Keratinocyte (primary cell): ENCODE results near the gene MSRB1. TPM values are rescaled to one million over a fixed set of nuclear protein-coding genes. Genes with fewer than 3 reads are reported as not detected.

Experiments used
- DNase-seq: peaks from one replicate; pipeline ENCODE4 v3.0.0-alpha.2; 2011; ENCODE audit warnings: low read depth, missing footprints, low spot score
- FAIRE-seq: peaks from 2 replicates; lab custom pipeline; 2011; peaks lifted over from hg19 to GRCh38; lab: Jason Lieb, UNC
- H2AFZ ChIP-seq: 2 replicates; pipeline ENCODE4 v1.6.0; 2012; ENCODE audit warnings: low read length, control low read depth, inconsistent platforms; ENCODE audit not compliant: control insufficient read depth
- H3K27ac ChIP-seq: 2 replicates; pipeline ENCODE4 v1.5.1; 2011; ENCODE audit warnings: low read length; ENCODE audit not compliant: control insufficient read depth, insufficient read depth
- H3K27me3 ChIP-seq: 3 replicates; pipeline ENCODE4 v1.6.0; 2011; ENCODE audit warnings: low read length; ENCODE audit not compliant: control insufficient read depth, insufficient read depth; ENCODE audit errors: extremely low read depth
- H3K36me3 ChIP-seq, 2 experiments: 2 replicates in 1 of 2; 3 replicates in 1 of 2; pipeline ENCODE4 v1.5.1; 2011; ENCODE audit warnings: low read length in 2 of 2, mild to moderate bottlenecking in 1 of 2; ENCODE audit not compliant: control insufficient read depth in 2 of 2, insufficient read depth in 2 of 2; ENCODE audit errors: extremely low read depth in 1 of 2
- H3K4me1 ChIP-seq: 3 replicates; pipeline ENCODE4 v1.5.1; 2011; ENCODE audit warnings: low read length; ENCODE audit not compliant: control insufficient read depth, insufficient read depth; ENCODE audit errors: extremely low read depth
- H3K4me2 ChIP-seq: 3 replicates; pipeline ENCODE4 v1.6.0; 2011; ENCODE audit warnings: low read depth, low read length; ENCODE audit not compliant: control insufficient read depth, insufficient read depth; ENCODE audit errors: extremely low read depth
- H3K4me3 ChIP-seq, 3 experiments: fragments of 200-600 bp in 1 of 3; sonication (generic) in 1 of 3; 2 replicates in 2 of 3; 3 replicates in 1 of 3; pipeline ENCODE4 v1.5.1; 2011 to 2016; ENCODE audit warnings: low read length in 3 of 3, mild to moderate bottlenecking in 3 of 3, control low read depth in 2 of 3, inconsistent platforms in 1 of 3, low read depth in 1 of 3, mixed read lengths in 1 of 3, mixed run types in 1 of 3, moderate library complexity in 1 of 3; ENCODE audit not compliant: control insufficient read depth in 2 of 3, insufficient read depth in 2 of 3; ENCODE audit errors: extremely low read depth in 1 of 3
- H3K79me2 ChIP-seq: 2 replicates; pipeline ENCODE4 v1.6.0; 2012; ENCODE audit warnings: low read length; ENCODE audit not compliant: control insufficient read depth, insufficient read depth
- H3K9ac ChIP-seq: 3 replicates; pipeline ENCODE4 v1.6.0; 2011; ENCODE audit warnings: low read length; ENCODE audit not compliant: control insufficient read depth, insufficient read depth; ENCODE audit errors: extremely low read depth
- H3K9me1 ChIP-seq: 3 replicates; pipeline ENCODE4 v1.6.0; 2011; ENCODE audit warnings: low read length; ENCODE audit not compliant: control insufficient read depth, insufficient read depth; ENCODE audit errors: extremely low read depth
- H3K9me3 ChIP-seq: 2 replicates; pipeline ENCODE4 v1.5.1; 2012; ENCODE audit warnings: low read depth, low read length; ENCODE audit not compliant: control insufficient read depth
- H4K20me1 ChIP-seq: 3 replicates; pipeline ENCODE4 v1.6.0; 2011; ENCODE audit warnings: low read length; ENCODE audit not compliant: control insufficient read depth, insufficient read depth; ENCODE audit errors: extremely low read depth
- EZH2 ChIP-seq: IDR thresholded peaks from one replicate; pipeline ENCODE4 v1.6.1; 2012; ENCODE audit warnings: inconsistent platforms, mild to moderate bottlenecking, low read length, moderate library complexity
- dilution Hi-C: fragments of 300-500 bp; cut with MboI; formaldehyde crosslinking; loops from one replicate; pipeline ENCODE4 v1.7.0; 2020; ENCODE audit warnings: low sequenced_read_pairs; ENCODE audit not compliant: extremely low pct_ligation_motif_present
- polyA plus RNA-seq, 5 experiments: library from polyadenylated mRNA; depleted of rRNA in 3 of 5; stranded (reverse) in 3 of 5; stranded (forward) in 1 of 5; unstranded in 1 of 5; fragments of >200 nt; gene quantifications; 1 replicate in 1 of 5; 2 replicates in 3 of 5; 3 replicates in 1 of 5; pipeline versions ENCODE4 v1.2.1 to v1.2.3, GENCODE V29; 2011 to 2012; ENCODE audit warnings: missing spikeins in 2 of 5, low read depth in 1 of 5, low replicate concordance in 1 of 5
- TF ChIP-seq, protein P1 (sequence below), 3 experiments: IDR thresholded peaks in 1 of 3; conservative IDR thresholded peaks in 1 of 3; optimal IDR thresholded peaks in 1 of 3; 2 replicates in 2 of 3; 3 replicates in 1 of 3; pipeline versions ENCODE3 to v1.5.1; 2011; ENCODE audit warnings: low read length in 3 of 3, mild to moderate bottlenecking in 3 of 3, moderate library complexity in 2 of 3, control low read depth in 1 of 3, inconsistent platforms in 1 of 3; ENCODE audit not compliant: insufficient read depth in 2 of 3; ENCODE audit errors: extremely low read depth in 1 of 3

Gene MSRB1
- polyA plus RNA-seq, 1 donor (not counting 4 experiments of a cell fraction or from before 2014, with no cell fraction given), result 25.2 TPM

DNA sequence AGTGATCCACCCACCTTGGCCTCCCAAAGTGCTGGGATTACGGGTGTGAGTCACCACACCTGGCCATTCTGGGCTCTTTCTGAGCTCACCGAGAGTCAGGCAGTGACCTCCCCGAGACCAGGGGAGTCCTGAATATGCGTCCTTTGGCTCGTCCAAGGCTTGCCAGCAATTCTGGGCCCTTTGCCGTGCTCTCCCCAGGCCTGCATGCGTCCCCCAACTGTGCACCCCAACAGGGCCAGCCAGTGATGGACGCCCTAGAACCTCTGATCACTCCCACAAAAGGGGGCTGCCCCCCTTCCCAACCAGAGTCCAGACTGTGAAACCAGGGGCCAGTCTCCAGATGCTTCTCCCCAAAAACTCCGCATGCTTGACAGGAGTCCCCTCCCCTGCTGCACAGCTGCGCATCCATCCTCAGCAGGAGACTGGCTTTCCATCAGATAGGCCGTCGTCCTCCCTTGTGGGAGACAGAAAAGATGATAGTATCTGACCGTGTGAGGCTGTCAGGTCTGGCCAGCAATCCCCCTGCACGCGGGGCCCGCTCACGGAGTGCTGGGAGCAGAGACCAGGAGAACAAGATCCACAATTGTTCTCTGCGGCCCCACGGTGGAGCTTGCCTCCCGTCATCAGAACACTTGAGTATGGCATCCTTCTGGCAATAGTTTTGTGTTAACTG, 40.3 kb downstream of the MSRB1 start:
- TF ChIP-seq EZH2, result no peak
- TF ChIP-seq, protein P1, sequence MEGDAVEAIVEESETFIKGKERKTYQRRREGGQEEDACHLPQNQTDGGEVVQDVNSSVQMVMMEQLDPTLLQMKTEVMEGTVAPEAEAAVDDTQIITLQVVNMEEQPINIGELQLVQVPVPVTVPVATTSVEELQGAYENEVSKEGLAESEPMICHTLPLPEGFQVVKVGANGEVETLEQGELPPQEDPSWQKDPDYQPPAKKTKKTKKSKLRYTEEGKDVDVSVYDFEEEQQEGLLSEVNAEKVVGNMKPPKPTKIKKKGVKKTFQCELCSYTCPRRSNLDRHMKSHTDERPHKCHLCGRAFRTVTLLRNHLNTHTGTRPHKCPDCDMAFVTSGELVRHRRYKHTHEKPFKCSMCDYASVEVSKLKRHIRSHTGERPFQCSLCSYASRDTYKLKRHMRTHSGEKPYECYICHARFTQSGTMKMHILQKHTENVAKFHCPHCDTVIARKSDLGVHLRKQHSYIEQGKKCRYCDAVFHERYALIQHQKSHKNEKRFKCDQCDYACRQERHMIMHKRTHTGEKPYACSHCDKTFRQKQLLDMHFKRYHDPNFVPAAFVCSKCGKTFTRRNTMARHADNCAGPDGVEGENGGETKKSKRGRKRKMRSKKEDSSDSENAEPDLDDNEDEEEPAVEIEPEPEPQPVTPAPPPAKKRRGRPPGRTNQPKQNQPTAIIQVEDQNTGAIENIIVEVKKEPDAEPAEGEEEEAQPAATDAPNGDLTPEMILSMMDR (optimal IDR thresholded peaks at IDR 0.05 in 1 of 3, IDR thresholded peaks at IDR 0.05 in 1 of 3, conservative IDR thresholded peaks at IDR 0.05 in 1 of 3; ENCODE audit: extremely low read depth in 1 of 3, insufficient read depth in 2 of 3, low read length in 3 of 3), result no peak

DNA sequence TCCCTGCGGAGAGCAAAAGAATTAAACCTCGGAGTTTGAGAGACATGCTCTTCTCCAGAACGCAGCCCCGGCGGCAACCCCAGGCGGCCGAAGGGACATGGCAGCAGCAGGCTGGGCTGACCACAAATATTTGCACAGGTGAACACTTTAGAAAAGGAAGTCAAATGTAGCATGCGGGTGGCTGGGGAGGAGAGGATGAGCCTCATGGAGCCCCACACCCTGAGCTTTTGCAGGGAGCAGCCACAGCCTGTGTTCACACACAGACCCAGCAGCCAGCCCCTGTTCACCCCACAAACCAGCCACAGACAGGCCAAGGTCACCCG, 42.6 kb downstream of the MSRB1 start:
- Histone ChIP-seq H3K9ac (no peak overlapping the region), H3K4me2 (no peak overlapping the region), H3K27me3 (peaks cover 47% of the 10 kb centered on the region), H3K9me3 (no peaks in the 10 kb centered on the region), H3K9me1 (no peaks in the 10 kb centered on the region), H3K4me1 (no peaks in the 10 kb centered on the region), H3K4me3 (no peak overlapping the region), H3K79me2 (no peaks in the 10 kb centered on the region), H3K27ac (no peak overlapping the region), H2AFZ (no peak overlapping the region), H3K36me3 (no peaks in the 10 kb centered on the region), H4K20me1 (no peaks in the 10 kb centered on the region)
- DNase-seq, result no peak
- TF ChIP-seq EZH2, result no peak
- TF ChIP-seq, protein P1 (optimal IDR thresholded peaks at IDR 0.05 in 1 of 3, IDR thresholded peaks at IDR 0.05 in 1 of 3, conservative IDR thresholded peaks at IDR 0.05 in 1 of 3; ENCODE audit: extremely low read depth in 1 of 3, insufficient read depth in 2 of 3, low read length in 3 of 3), result no peak
- no peak for FAIRE-seq
- dilution Hi-C loops, result no loop called here

More for the DNA sequence above, 40.3 kb downstream of the MSRB1 start:
- Histone ChIP-seq H3K36me3 (no peaks in the 10 kb centered on the region), H4K20me1 (no peaks in the 10 kb centered on the region), H3K4me2 (no peak overlapping the region), H3K9me1 (no peaks in the 10 kb centered on the region), H3K27ac (no peak overlapping the region), H3K4me3 (no peak overlapping the region), H3K79me2 (no peaks in the 10 kb centered on the region), H2AFZ (no peak overlapping the region), H3K27me3 (peaks cover 48% of the 10 kb centered on the region), H3K9me3 (no peaks in the 10 kb centered on the region), H3K4me1 (peaks cover 4% of the 10 kb centered on the region), H3K9ac (no peak overlapping the region)
- FAIRE-seq (no peak), DNase-seq (no peak)
- dilution Hi-C loops, result no loop called here
